ENCODE measurements around the gene IGF2BP2. TPM values are rescaled to one million over a fixed set of nuclear protein-coding genes. Genes with fewer than 3 reads are reported as not detected.

Gene IGF2BP2
- total RNA-seq, 1 experiment from 2014 or later, result 133 TPM

DNA sequence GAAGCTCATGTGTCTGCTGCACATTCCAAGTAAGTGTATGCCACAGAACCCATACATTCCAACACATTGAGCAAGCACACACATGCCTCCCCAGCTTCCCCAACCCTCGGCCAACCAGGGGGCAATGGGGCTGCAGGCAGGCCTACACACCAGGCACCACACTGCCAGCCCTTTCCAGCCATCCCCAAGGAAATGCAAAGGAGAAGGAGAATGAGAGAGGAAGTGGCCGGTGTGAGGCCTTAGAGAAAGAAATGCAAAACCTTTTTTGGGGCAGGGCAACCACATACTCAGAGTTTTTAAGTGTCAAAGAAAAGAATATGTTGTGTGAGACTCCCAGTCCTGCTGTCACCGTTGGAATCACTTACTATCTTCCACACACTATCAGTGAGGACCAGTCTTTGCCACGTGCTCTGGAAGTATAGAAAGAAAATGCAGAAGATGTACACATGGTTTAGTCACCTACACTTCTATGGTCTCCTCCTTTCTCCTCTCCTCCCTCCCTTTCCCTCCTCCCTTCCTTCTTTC, 11.1 kb downstream of the IGF2BP2 start (continued):
- TF ChIP-seq, protein P1, sequence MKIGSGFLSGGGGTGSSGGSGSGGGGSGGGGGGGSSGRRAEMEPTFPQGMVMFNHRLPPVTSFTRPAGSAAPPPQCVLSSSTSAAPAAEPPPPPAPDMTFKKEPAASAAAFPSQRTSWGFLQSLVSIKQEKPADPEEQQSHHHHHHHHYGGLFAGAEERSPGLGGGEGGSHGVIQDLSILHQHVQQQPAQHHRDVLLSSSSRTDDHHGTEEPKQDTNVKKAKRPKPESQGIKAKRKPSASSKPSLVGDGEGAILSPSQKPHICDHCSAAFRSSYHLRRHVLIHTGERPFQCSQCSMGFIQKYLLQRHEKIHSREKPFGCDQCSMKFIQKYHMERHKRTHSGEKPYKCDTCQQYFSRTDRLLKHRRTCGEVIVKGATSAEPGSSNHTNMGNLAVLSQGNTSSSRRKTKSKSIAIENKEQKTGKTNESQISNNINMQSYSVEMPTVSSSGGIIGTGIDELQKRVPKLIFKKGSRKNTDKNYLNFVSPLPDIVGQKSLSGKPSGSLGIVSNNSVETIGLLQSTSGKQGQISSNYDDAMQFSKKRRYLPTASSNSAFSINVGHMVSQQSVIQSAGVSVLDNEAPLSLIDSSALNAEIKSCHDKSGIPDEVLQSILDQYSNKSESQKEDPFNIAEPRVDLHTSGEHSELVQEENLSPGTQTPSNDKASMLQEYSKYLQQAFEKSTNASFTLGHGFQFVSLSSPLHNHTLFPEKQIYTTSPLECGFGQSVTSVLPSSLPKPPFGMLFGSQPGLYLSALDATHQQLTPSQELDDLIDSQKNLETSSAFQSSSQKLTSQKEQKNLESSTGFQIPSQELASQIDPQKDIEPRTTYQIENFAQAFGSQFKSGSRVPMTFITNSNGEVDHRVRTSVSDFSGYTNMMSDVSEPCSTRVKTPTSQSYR (CRISPR knock-in tag; IDR thresholded peaks at IDR 0.05), result peak; percentile 41; the same call in 1 of the 2 replicates
- TF ChIP-seq, protein P2, sequence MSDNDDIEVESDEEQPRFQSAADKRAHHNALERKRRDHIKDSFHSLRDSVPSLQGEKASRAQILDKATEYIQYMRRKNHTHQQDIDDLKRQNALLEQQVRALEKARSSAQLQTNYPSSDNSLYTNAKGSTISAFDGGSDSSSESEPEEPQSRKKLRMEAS (CRISPR knock-in tag; IDR thresholded peaks at IDR 0.05), result peak; percentile 73
- TF ChIP-seq SP1 (CRISPR knock-in tag; conservative IDR thresholded peaks at IDR 0.05), result peak; percentile 51; the same call in 1 of the 2 replicates
- 0 out of 2 replicates have a peak, but pooled peaks have one; percentile 53 for TF ChIP-seq CBFB (CRISPR knock-in tag; IDR thresholded peaks at IDR 0.05; ENCODE audit: low read depth)
- no peak for TF ChIP-seq PRRX2 (CRISPR knock-in tag; IDR thresholded peaks at IDR 0.05)
- TF ChIP-seq, protein P3, sequence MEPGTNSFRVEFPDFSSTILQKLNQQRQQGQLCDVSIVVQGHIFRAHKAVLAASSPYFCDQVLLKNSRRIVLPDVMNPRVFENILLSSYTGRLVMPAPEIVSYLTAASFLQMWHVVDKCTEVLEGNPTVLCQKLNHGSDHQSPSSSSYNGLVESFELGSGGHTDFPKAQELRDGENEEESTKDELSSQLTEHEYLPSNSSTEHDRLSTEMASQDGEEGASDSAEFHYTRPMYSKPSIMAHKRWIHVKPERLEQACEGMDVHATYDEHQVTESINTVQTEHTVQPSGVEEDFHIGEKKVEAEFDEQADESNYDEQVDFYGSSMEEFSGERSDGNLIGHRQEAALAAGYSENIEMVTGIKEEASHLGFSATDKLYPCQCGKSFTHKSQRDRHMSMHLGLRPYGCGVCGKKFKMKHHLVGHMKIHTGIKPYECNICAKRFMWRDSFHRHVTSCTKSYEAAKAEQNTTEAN (CRISPR knock-in tag; IDR thresholded peaks at IDR 0.05), result no peak
- peak; percentile 76; the same call in 1 of the 2 replicates for TF ChIP-seq CREB1 (CRISPR knock-in tag; IDR thresholded peaks at IDR 0.05)
- TF ChIP-seq NR3C1 (CRISPR knock-in tag; conservative IDR thresholded peaks at IDR 0.05; ENCODE audit: low read depth), result no peak
- no peak for TF ChIP-seq SMAD3 (CRISPR knock-in tag; IDR thresholded peaks at IDR 0.05; ENCODE audit: borderline replicate concordance)
- 0 out of 2 replicates have a peak, but pooled peaks have one; percentile 38 for TF ChIP-seq TEAD4 (CRISPR knock-in tag; IDR thresholded peaks at IDR 0.05)
- no peak for TF ChIP-seq GTF2I (CRISPR knock-in tag; conservative IDR thresholded peaks at IDR 0.05)

DNA sequence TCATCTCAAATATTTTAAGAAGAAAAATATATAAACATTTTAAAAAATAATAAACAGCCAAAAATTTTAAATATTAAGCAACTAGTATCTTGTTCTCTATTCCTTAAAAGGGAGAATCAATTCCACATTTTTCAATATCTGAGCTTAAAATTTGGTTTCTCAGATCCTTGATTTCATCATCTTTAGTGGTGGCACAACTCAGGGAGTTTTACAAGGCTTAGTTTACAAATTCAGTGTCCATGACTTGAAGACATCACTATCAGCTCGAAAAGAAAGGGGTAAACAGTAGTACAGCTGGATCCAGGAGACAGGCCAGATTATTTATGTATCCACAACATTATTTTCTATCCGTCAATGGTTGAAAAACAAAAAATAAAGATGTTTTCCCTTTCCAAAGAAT, 11.6 kb downstream of the IGF2BP2 start:
- Mint-ChIP-seq H3K9me3 (no peaks in the 10 kb centered on the region), H3K27ac (peak overlapping the region; percentile 95), H3K36me3 (no peaks in the 10 kb centered on the region), H3K4me3 (peak overlapping the region; percentile 51), H3K27me3 (ENCODE audit: low read depth) (no peaks in the 10 kb centered on the region), H3K4me1 (peaks cover 81% of the 10 kb centered on the region)
- CTCF ChIA-PET, result interaction anchor here (0.7 to 3.4 kb wide), 3 partner anchors 44 to 131 kb away, joined by 3 to 18 read pairs (median 3); no protein-coding TSS in a partner anchor
- ATAC-seq (no peak), DNase-seq (ENCODE audit: low spot score) (no peak)
- POLR2A ChIA-PET, result interaction anchor here (0.6 to 1.0 kb wide), 3 partner anchors 10 to 81 kb away, joined by 3 to 4 read pairs (median 3); no protein-coding TSS in a partner anchor
- no peak for TF ChIP-seq SOX15 (CRISPR knock-in tag; IDR thresholded peaks at IDR 0.05)
- TF ChIP-seq SMAD4 (CRISPR knock-in tag; IDR thresholded peaks at IDR 0.05), result no peak
- TF ChIP-seq ELF4 (CRISPR knock-in tag; IDR thresholded peaks at IDR 0.05; ENCODE audit: low read depth), result no peak
- TF ChIP-seq HMGA2 (CRISPR knock-in tag; IDR thresholded peaks at IDR 0.05), result no peak
- TF ChIP-seq MXD4 (CRISPR knock-in tag; IDR thresholded peaks at IDR 0.05; ENCODE audit: borderline replicate concordance), result no peak
- TF ChIP-seq, protein P4, sequence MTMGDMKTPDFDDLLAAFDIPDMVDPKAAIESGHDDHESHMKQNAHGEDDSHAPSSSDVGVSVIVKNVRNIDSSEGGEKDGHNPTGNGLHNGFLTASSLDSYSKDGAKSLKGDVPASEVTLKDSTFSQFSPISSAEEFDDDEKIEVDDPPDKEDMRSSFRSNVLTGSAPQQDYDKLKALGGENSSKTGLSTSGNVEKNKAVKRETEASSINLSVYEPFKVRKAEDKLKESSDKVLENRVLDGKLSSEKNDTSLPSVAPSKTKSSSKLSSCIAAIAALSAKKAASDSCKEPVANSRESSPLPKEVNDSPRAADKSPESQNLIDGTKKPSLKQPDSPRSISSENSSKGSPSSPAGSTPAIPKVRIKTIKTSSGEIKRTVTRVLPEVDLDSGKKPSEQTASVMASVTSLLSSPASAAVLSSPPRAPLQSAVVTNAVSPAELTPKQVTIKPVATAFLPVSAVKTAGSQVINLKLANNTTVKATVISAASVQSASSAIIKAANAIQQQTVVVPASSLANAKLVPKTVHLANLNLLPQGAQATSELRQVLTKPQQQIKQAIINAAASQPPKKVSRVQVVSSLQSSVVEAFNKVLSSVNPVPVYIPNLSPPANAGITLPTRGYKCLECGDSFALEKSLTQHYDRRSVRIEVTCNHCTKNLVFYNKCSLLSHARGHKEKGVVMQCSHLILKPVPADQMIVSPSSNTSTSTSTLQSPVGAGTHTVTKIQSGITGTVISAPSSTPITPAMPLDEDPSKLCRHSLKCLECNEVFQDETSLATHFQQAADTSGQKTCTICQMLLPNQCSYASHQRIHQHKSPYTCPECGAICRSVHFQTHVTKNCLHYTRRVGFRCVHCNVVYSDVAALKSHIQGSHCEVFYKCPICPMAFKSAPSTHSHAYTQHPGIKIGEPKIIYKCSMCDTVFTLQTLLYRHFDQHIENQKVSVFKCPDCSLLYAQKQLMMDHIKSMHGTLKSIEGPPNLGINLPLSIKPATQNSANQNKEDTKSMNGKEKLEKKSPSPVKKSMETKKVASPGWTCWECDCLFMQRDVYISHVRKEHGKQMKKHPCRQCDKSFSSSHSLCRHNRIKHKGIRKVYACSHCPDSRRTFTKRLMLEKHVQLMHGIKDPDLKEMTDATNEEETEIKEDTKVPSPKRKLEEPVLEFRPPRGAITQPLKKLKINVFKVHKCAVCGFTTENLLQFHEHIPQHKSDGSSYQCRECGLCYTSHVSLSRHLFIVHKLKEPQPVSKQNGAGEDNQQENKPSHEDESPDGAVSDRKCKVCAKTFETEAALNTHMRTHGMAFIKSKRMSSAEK (CRISPR knock-in tag; IDR thresholded peaks at IDR 0.05; ENCODE audit: borderline replicate concordance), result no peak
- TF ChIP-seq, protein P5, sequence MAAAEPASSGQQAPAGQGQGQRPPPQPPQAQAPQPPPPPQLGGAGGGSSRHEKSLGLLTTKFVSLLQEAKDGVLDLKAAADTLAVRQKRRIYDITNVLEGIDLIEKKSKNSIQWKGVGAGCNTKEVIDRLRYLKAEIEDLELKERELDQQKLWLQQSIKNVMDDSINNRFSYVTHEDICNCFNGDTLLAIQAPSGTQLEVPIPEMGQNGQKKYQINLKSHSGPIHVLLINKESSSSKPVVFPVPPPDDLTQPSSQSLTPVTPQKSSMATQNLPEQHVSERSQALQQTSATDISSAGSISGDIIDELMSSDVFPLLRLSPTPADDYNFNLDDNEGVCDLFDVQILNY (CRISPR knock-in tag; IDR thresholded peaks at IDR 0.05), result no peak
- TF ChIP-seq, protein P1 (CRISPR knock-in tag; IDR thresholded peaks at IDR 0.05), result no peak
- TF ChIP-seq ZNF263 (CRISPR knock-in tag; IDR thresholded peaks at IDR 0.05; ENCODE audit: low read depth), result no peak
- no peak for TF ChIP-seq ZBTB21 (CRISPR knock-in tag; IDR thresholded peaks at IDR 0.05; ENCODE audit: borderline replicate concordance)
- no peak for TF ChIP-seq ZNF232 (CRISPR knock-in tag; IDR thresholded peaks at IDR 0.05)
- TF ChIP-seq, protein P6, sequence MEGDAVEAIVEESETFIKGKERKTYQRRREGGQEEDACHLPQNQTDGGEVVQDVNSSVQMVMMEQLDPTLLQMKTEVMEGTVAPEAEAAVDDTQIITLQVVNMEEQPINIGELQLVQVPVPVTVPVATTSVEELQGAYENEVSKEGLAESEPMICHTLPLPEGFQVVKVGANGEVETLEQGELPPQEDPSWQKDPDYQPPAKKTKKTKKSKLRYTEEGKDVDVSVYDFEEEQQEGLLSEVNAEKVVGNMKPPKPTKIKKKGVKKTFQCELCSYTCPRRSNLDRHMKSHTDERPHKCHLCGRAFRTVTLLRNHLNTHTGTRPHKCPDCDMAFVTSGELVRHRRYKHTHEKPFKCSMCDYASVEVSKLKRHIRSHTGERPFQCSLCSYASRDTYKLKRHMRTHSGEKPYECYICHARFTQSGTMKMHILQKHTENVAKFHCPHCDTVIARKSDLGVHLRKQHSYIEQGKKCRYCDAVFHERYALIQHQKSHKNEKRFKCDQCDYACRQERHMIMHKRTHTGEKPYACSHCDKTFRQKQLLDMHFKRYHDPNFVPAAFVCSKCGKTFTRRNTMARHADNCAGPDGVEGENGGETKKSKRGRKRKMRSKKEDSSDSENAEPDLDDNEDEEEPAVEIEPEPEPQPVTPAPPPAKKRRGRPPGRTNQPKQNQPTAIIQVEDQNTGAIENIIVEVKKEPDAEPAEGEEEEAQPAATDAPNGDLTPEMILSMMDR (IDR thresholded peaks at IDR 0.05), result no peak
- TF ChIP-seq KAT7 (CRISPR knock-in tag; IDR thresholded peaks at IDR 0.05; ENCODE audit: borderline replicate concordance), result no peak

Measured in WTC11 (cell line).